ENCODE results near the gene DCC.

- TF ChIP-seq CTCF (IDR thresholded peaks at IDR 0.05) (no peak), JUN (CRISPR knock-in tag; IDR thresholded peaks at IDR 0.05) (no peak), TCF7 (CRISPR knock-in tag; IDR thresholded peaks at IDR 0.05; ENCODE audit: low read depth) (no peak), USF2 (CRISPR knock-in tag; IDR thresholded peaks at IDR 0.05) (no peak), ZMAT4 (CRISPR knock-in tag; IDR thresholded peaks at IDR 0.05) (no peak), PRRX2 (CRISPR knock-in tag; IDR thresholded peaks at IDR 0.05) (no peak)
These were observed 794.7 kb downstream of the DCC start for GRCh38 chr18:53134711-53135110.
